Measurements from ENCODE around the gene DYNC2I2.
"Not testable (repeated sequence)": the region's sequence is repeated elsewhere in the genome, so short reads cannot be mapped to it uniquely, and the experiment has no call there.

Gene DYNC2I2

GRCh38 chr9:128611600-128612394 is 44.9 kb downstream of the DYNC2I2 start:
- no peak for DNase-seq

GRCh38 chr9:128610897-128611296 is 45.8 kb downstream of the DYNC2I2 start:
- DNase-seq, result no peak

- DNase-seq, result no peak
Observed at GRCh38 chr9:128607642-128608350, 48.9 kb downstream of the DYNC2I2 start.

GRCh38 chr9:128603697-128604096 is 53.0 kb downstream of the DYNC2I2 start:
- no peak for DNase-seq

- DNase-seq, result peak; percentile 42
Observed at GRCh38 chr9:128600099-128600498, 56.5 kb downstream of the DYNC2I2 start.

GRCh38 chr9:128595471-128595870 is 61.2 kb downstream of the DYNC2I2 start:
- no peak for DNase-seq

GRCh38 chr9:128593856-128594255 is 62.8 kb downstream of the DYNC2I2 start:
- DNase-seq, result no peak

- DNase-seq, result no peak
Observed at GRCh38 chr9:128593039-128593438, 63.6 kb downstream of the DYNC2I2 start.

GRCh38 chr9:128588581-128589233 is 67.9 kb downstream of the DYNC2I2 start:
- DNase-seq, result no peak

- DNase-seq, result peak; percentile 86
Observed at GRCh38 chr9:128587453-128587852, 69.2 kb downstream of the DYNC2I2 start.

- DNase-seq, result not testable (repeated sequence)
Observed at GRCh38 chr9:128586934-128587333, 69.7 kb downstream of the DYNC2I2 start.

- DNase-seq, result not testable (repeated sequence)
Observed at GRCh38 chr9:128585155-128585554, 71.5 kb downstream of the DYNC2I2 start.
